A673 (cell line): Measurements from ENCODE around the gene ZWILCH. TPM values are rescaled to one million over a fixed set of nuclear protein-coding genes. Genes with fewer than 3 reads are reported as not detected.

Experiments used
- BruUV-seq: library from RNA; stranded (reverse); fragments of 400-500 nt; replicated peaks from 2 replicates; lab custom pipeline; 2021; lab: Mats Ljungman, UMichigan
- CTCF ChIA-PET: fragments of 300-600 bp; sonication (Branson Sonifier 250); formaldehyde crosslinking; loops from one replicate; lab custom pipeline; 2022; ENCODE audit warnings: antibody characterized with exemption; lab: Charles Lee
- POLR2A ChIA-PET: fragments of 300-600 bp; sonication (Branson Sonifier 250); formaldehyde crosslinking; loops from one replicate; lab custom pipeline; 2022; ENCODE audit warnings: antibody characterized with exemption; ENCODE audit not compliant: low non-redundant PET; lab: Charles Lee
- DNase-seq: peaks from one replicate; pipeline ENCODE4 v3.0.0-alpha.2; 2015; ENCODE audit warnings: low spot score
- H3K27ac ChIP-seq: fragments of 200-600 bp; sonication (generic); 2 replicates; pipeline ENCODE4 v1.5.1; 2016; ENCODE audit warnings: mixed run types, low read depth, mild to moderate bottlenecking, mixed read lengths, antibody characterized with exemption, low read length; ENCODE audit not compliant: poor library complexity, severe bottlenecking
- H3K27me3 ChIP-seq: fragments of 200-600 bp; sonication (generic); replicated peaks from 2 replicates; pipeline ENCODE4 v1.6.1; 2017; ENCODE audit warnings: mixed run types, low read depth, mild to moderate bottlenecking, mixed read lengths, antibody characterized with exemption, low read length; ENCODE audit not compliant: insufficient read depth, poor library complexity
- H3K36me3 ChIP-seq: fragments of 200-600 bp; sonication (generic); 2 replicates; pipeline ENCODE4 v1.6.1; 2016; ENCODE audit warnings: mixed run types, mild to moderate bottlenecking, mixed read lengths, antibody characterized with exemption, low read length; ENCODE audit not compliant: insufficient read depth, poor library complexity, severe bottlenecking
- H3K4me1 ChIP-seq: fragments of 200-600 bp; sonication (generic); 2 replicates; pipeline ENCODE4 v1.6.1; 2017; ENCODE audit warnings: mixed run types, mild to moderate bottlenecking, mixed read lengths, antibody characterized with exemption, low read length; ENCODE audit not compliant: insufficient read depth, poor library complexity, severe bottlenecking
- H3K4me3 ChIP-seq: fragments of 200-600 bp; sonication (generic); 2 replicates; pipeline ENCODE4 v1.5.1; 2016; ENCODE audit warnings: low read depth, mixed run types, mild to moderate bottlenecking, mixed read lengths, low read length; ENCODE audit not compliant: poor library complexity, severe bottlenecking
- H3K9me3 ChIP-seq: fragments of 200-600 bp; sonication (generic); 2 replicates; pipeline ENCODE4 v1.6.1; 2016; ENCODE audit warnings: mixed run types, low read depth, mild to moderate bottlenecking, mixed read lengths, antibody characterized with exemption, low read length; ENCODE audit not compliant: poor library complexity, severe bottlenecking
- CTCF ChIP-seq: fragments of 300-800, 200-600 bp; sonication (generic); conservative IDR thresholded peaks from 2 replicates; pipeline ENCODE4 v1.5.1; 2017; ENCODE audit warnings: low read depth, mild to moderate bottlenecking, antibody characterized with exemption, low read length, moderate library complexity, mixed read lengths
- EZH2 ChIP-seq: fragments of 200-600 bp; sonication (generic); IDR thresholded peaks from 2 replicates; pipeline ENCODE4 v1.6.1; 2017; ENCODE audit warnings: borderline replicate concordance, low read depth, mild to moderate bottlenecking, mixed read lengths, antibody characterized with exemption, low read length; ENCODE audit not compliant: poor library complexity, severe bottlenecking
- intact Hi-C: fragments of 100-400 bp; cut with micrococcal nuclease; formaldehyde crosslinking; loops from one replicate; pipeline ENCODE4 v1.10.0; 2022; ENCODE audit not compliant: unreplicated experiment
- total RNA-seq: library from RNA; stranded (reverse); gene quantifications from 2 replicates; pipeline ENCODE4 v1.2.3, GENCODE V29; 2021

Gene ZWILCH
- total RNA-seq, 1 experiment from 2014 or later, result 36.3 TPM

- ChIA-PET POLR2A (no interaction called here), CTCF (no interaction called here)
- intact Hi-C loops, result no loop called here
- Histone ChIP-seq H3K27me3 (no peaks in the 10 kb centered on the region), H3K4me1 (peaks cover 4% of the 10 kb centered on the region), H3K4me3 (no peak overlapping the region), H3K36me3 (peaks cover 6% of the 10 kb centered on the region), H3K27ac (no peak overlapping the region), H3K9me3 (no peaks in the 10 kb centered on the region)
- DNase-seq, result no peak
- TF ChIP-seq EZH2 (no peak), CTCF (no peak)
- BruUV-seq, result no TSS peak
These were observed 37.8 kb downstream of the ZWILCH start for GRCh38 chr15:66542896-66543295.

- no peak for TF ChIP-seq EZH2
- TF ChIP-seq CTCF, result no peak
- no peak for DNase-seq
- no peaks in the 10 kb centered on the region for H3K9me3 ChIP-seq
- H3K4me1 ChIP-seq, result peaks cover 4% of the 10 kb centered on the region
- no peak overlapping the region for H3K27ac ChIP-seq
- CTCF ChIA-PET, result no interaction called here
- H3K36me3 ChIP-seq, result peaks cover 4% of the 10 kb centered on the region
- no peaks in the 10 kb centered on the region for H3K27me3 ChIP-seq
- no peak overlapping the region for H3K4me3 ChIP-seq
- no TSS peak for BruUV-seq
- intact Hi-C loops, result no loop called here
- POLR2A ChIA-PET, result no interaction called here
These were observed 40.1 kb downstream of the ZWILCH start for GRCh38 chr15:66545255-66545654.

- no peak overlapping the region for H3K4me3 ChIP-seq
- intact Hi-C loops, result no loop called here
- CTCF ChIA-PET, result no interaction called here
- DNase-seq, result no peak
- no peak overlapping the region for H3K27ac ChIP-seq
- no peaks in the 10 kb centered on the region for H3K4me1 ChIP-seq
- H3K9me3 ChIP-seq, result no peaks in the 10 kb centered on the region
- BruUV-seq, result no TSS peak
- POLR2A ChIA-PET, result no interaction called here
- TF ChIP-seq EZH2 (no peak), CTCF (no peak)
- peaks cover 5% of the 10 kb centered on the region for H3K36me3 ChIP-seq
- H3K27me3 ChIP-seq, result no peaks in the 10 kb centered on the region
These were observed 50.6 kb downstream of the ZWILCH start for GRCh38 chr15:66555685-66556084.
